H9 (cell line): ENCODE data around the gene PPL. TPM values are rescaled to one million over a fixed set of nuclear protein-coding genes. Genes with fewer than 3 reads are reported as not detected.

Experiments
- DNase-seq: peaks from one replicate; pipeline ENCODE4 v3.0.0-alpha.2; 2017
- H2AFZ ChIP-seq: one replicate; pipeline ENCODE4 v1.6.1; 2013; ENCODE audit warnings: mild to moderate bottlenecking, low read length, control low read depth, moderate library complexity
- H2AK5ac ChIP-seq: 2 replicates; pipeline ENCODE4 v1.6.1; 2013; ENCODE audit warnings: low read length, control low read depth, mixed read lengths; ENCODE audit not compliant: insufficient read length
- H2BK120ac ChIP-seq: one replicate; pipeline ENCODE4 v1.6.1; 2013; ENCODE audit warnings: low read depth, mild to moderate bottlenecking, low read length, control low read depth, inconsistent platforms; ENCODE audit not compliant: poor library complexity, severe bottlenecking
- H2BK12ac ChIP-seq: 2 replicates; pipeline ENCODE4 v1.6.1; 2013; ENCODE audit warnings: low read length, control low read depth, mixed read lengths, low read depth; ENCODE audit not compliant: insufficient read length
- H2BK15ac ChIP-seq: 2 replicates; pipeline ENCODE4 v1.6.1; 2013; ENCODE audit warnings: low read depth, low read length, control low read depth
- H2BK20ac ChIP-seq: one replicate; pipeline ENCODE4 v1.6.1; 2013; ENCODE audit warnings: low read depth, mild to moderate bottlenecking, low read length, control low read depth, inconsistent platforms; ENCODE audit not compliant: poor library complexity, severe bottlenecking
- H2BK5ac ChIP-seq: 2 replicates; pipeline ENCODE4 v1.6.1; 2013; ENCODE audit warnings: low read length, control low read depth, mixed read lengths; ENCODE audit not compliant: insufficient read length
- H3K14ac ChIP-seq: 2 replicates; pipeline ENCODE4 v1.6.1; 2013; ENCODE audit warnings: low read length, control low read depth; ENCODE audit not compliant: insufficient read depth
- H3K18ac ChIP-seq: 2 replicates; pipeline ENCODE4 v1.6.1; 2013; ENCODE audit warnings: low read depth, mild to moderate bottlenecking, mixed read lengths, low read length, control low read depth; ENCODE audit not compliant: insufficient read length
- H3K23ac ChIP-seq: 2 replicates; pipeline ENCODE4 v1.6.1; 2013; ENCODE audit warnings: low read length, control low read depth, mixed read lengths, low read depth; ENCODE audit not compliant: insufficient read length
- H3K23me2 ChIP-seq: 2 replicates; pipeline ENCODE4 v1.6.1; 2013; ENCODE audit warnings: low read depth, mild to moderate bottlenecking, mixed read lengths, low read length, control low read depth; ENCODE audit not compliant: insufficient read length, poor library complexity, severe bottlenecking
- H3K27ac ChIP-seq: 2 replicates; pipeline ENCODE4 v1.5.1; 2013; ENCODE audit warnings: low read length, control low read depth, mixed read lengths, low read depth; ENCODE audit not compliant: insufficient read length
- H3K27me3 ChIP-seq: 2 replicates; pipeline ENCODE4 v1.6.1; 2013; ENCODE audit warnings: low read length, control low read depth, inconsistent platforms; ENCODE audit not compliant: insufficient read depth
- H3K4ac ChIP-seq: 2 replicates; pipeline ENCODE4 v1.6.1; 2013; ENCODE audit warnings: low read depth, mild to moderate bottlenecking, control low read depth, inconsistent platforms, low read length, moderate library complexity
- H3K4me1 ChIP-seq: 2 replicates; pipeline ENCODE4 v1.6.1; 2013; ENCODE audit warnings: low read length, control low read depth, inconsistent platforms; ENCODE audit not compliant: insufficient read depth
- H3K4me2 ChIP-seq: 2 replicates; pipeline ENCODE4 v1.6.1; 2013; ENCODE audit warnings: low read length, control low read depth, mixed read lengths; ENCODE audit not compliant: insufficient read length, insufficient read depth
- H3K56ac ChIP-seq: 2 replicates; pipeline ENCODE4 v1.6.1; 2013; ENCODE audit warnings: low read depth, mild to moderate bottlenecking, mixed read lengths, low read length, control low read depth; ENCODE audit not compliant: insufficient read length
- H3K79me1 ChIP-seq: 2 replicates; pipeline ENCODE4 v1.6.1; 2013; ENCODE audit warnings: low read depth, mild to moderate bottlenecking, moderate library complexity, low read length, control low read depth, inconsistent platforms; ENCODE audit not compliant: insufficient read depth, poor library complexity, severe bottlenecking
- H3K79me2 ChIP-seq: 2 replicates; pipeline ENCODE4 v1.6.1; 2013; ENCODE audit warnings: low read length, control low read depth, inconsistent platforms; ENCODE audit not compliant: insufficient read depth
- H3K9ac ChIP-seq: 2 replicates; pipeline ENCODE4 v1.6.1; 2013; ENCODE audit warnings: low read length, control low read depth, mixed read lengths; ENCODE audit not compliant: insufficient read length; ENCODE audit errors: extremely low read depth
- H3K9me3 ChIP-seq: one replicate; pipeline ENCODE4 v1.6.1; 2013; ENCODE audit warnings: low read depth, low read length, inconsistent platforms; ENCODE audit not compliant: control insufficient read depth
- H3T11ph ChIP-seq: one replicate; pipeline ENCODE4 v1.6.1; 2013; ENCODE audit warnings: mild to moderate bottlenecking, low read length, control low read depth, inconsistent platforms
- H4K20me1 ChIP-seq: one replicate; pipeline ENCODE4 v1.6.1; 2013; ENCODE audit not compliant: control insufficient read depth, insufficient read length, insufficient read depth
- H4K5ac ChIP-seq: 2 replicates; pipeline ENCODE4 v1.6.1; 2013; ENCODE audit warnings: low read depth, mild to moderate bottlenecking, mixed read lengths, low read length, control low read depth; ENCODE audit not compliant: insufficient read length
- H4K8ac ChIP-seq: replicated peaks from 2 replicates; pipeline ENCODE4 v1.6.1; 2013; ENCODE audit warnings: low read length, control low read depth, mixed read lengths, low read depth; ENCODE audit not compliant: insufficient read length
- H4K91ac ChIP-seq: 2 replicates; pipeline ENCODE4 v1.6.1; 2013; ENCODE audit warnings: low read depth, mild to moderate bottlenecking, moderate library complexity, mixed read lengths, low read length, control low read depth; ENCODE audit not compliant: insufficient read length
- H3K27ac Mint-ChIP-seq, 3 experiments: 2 replicates in 2 of 3; 3 replicates in 1 of 3; pipeline ENCODE4 v1.8.0; 2020 to 2021; ENCODE audit warnings: mixed read lengths in 3 of 3, mild to moderate bottlenecking in 1 of 3, moderate library complexity in 1 of 3
- H3K27me3 Mint-ChIP-seq: 2 replicates; pipeline ENCODE4 v1.8.0; 2021; ENCODE audit warnings: low read depth, mild to moderate bottlenecking, moderate library complexity, mixed read lengths
- H3K36me3 Mint-ChIP-seq, 3 experiments: 2 replicates in 2 of 3; 3 replicates in 1 of 3; pipeline ENCODE4 v1.8.0; 2020 to 2021; ENCODE audit warnings: low read depth in 3 of 3, mixed read lengths in 3 of 3; ENCODE audit not compliant: insufficient read depth in 1 of 3
- H3K4me1 Mint-ChIP-seq, 2 experiments: 2 replicates each; pipeline ENCODE4 v1.8.0; 2020; ENCODE audit warnings: mixed read lengths in 2 of 2
- H3K4me3 Mint-ChIP-seq, 2 experiments: 2 replicates in 1 of 2; 3 replicates in 1 of 2; pipeline ENCODE4 v1.8.0; 2020 to 2021; ENCODE audit warnings: mild to moderate bottlenecking in 2 of 2, mixed read lengths in 2 of 2, moderate library complexity in 1 of 2
- H3K9me3 Mint-ChIP-seq, 2 experiments: 2 replicates in 1 of 2; 3 replicates in 1 of 2; pipeline ENCODE4 v1.8.0; 2020; ENCODE audit warnings: mild to moderate bottlenecking in 2 of 2, mixed read lengths in 2 of 2, moderate library complexity in 1 of 2
- WGBS: extraction: QIAGEN DNeasy Blood & Tissue Kit; methylation state at CpG from one replicate; pipeline ENCODE4 v1.1.7; 2013; ENCODE audit warnings: missing lambda C conversion rate, low lambda C conversion rate, mixed read lengths; ENCODE audit not compliant: insufficient read length; ENCODE audit errors: extremely low coverage; 5-methylcytosine and 5-hydroxymethylcytosine counted together
- total RNA-seq: library from RNA; stranded (reverse); gene quantifications from 2 replicates; pipeline ENCODE4 v1.2.1, GENCODE V29; 2021
- TF ChIP-seq, protein P1 (sequence below): fragments of 200-600 bp; sonication (generic); conservative IDR thresholded peaks from 3 replicates; pipeline ENCODE4 v1.8.0; 2021; ENCODE audit warnings: antibody characterized with exemption, mild to moderate bottlenecking

PPL gene
- total RNA-seq, 1 experiment from 2014 or later: 29.2 TPM

GRCh38 chr16:4899474-4899846 is 37.5 kb downstream of the PPL start:
- Histone ChIP-seq H3T11ph (no peak overlapping the region), H3K9ac (no peak overlapping the region), H4K5ac (no peak overlapping the region), H3K79me2 (no peaks in the 10 kb centered on the region), H3K23ac (no peak overlapping the region), H3K4ac (no peak overlapping the region), H2BK20ac (no peak overlapping the region), H2AFZ (no peak overlapping the region), H3K56ac (no peak overlapping the region), H2AK5ac (no peak overlapping the region), H4K20me1 (no peaks in the 10 kb centered on the region), H3K27ac (no peak overlapping the region), H3K4me2 (no peak overlapping the region), H3K23me2 (no peaks in the 10 kb centered on the region), H3K4me1 (no peaks in the 10 kb centered on the region), H2BK15ac (no peak overlapping the region), H4K8ac (no peak overlapping the region), H3K79me1 (no peaks in the 10 kb centered on the region), H3K14ac (no peak overlapping the region), H3K9me3 (no peaks in the 10 kb centered on the region), H2BK12ac (no peak overlapping the region), H2BK120ac (no peak overlapping the region), H3K27me3 (no peaks in the 10 kb centered on the region), H2BK5ac (no peak overlapping the region), H4K91ac (no peak overlapping the region), H3K18ac (no peak overlapping the region)
- DNase-seq: no peak
- no peaks in the 10 kb centered on the region for H3K4me1 Mint-ChIP-seq
- no CpG with 5 or more reads among the region's 6 CpGs for WGBS
- H3K4me3 Mint-ChIP-seq: no peak overlapping the region
- H3K36me3 Mint-ChIP-seq: peaks cover 8 to 65% (median 48%) of the 10 kb centered on the region in 3 experiments
- H3K27ac Mint-ChIP-seq: no peak overlapping the region; a peak in 1 of 7 replicates
- peaks cover 3 to 6% of the 10 kb centered on the region in 2 experiments; a peak in 2 of 5 replicates for H3K9me3 Mint-ChIP-seq
- H3K27me3 Mint-ChIP-seq: peaks cover 1% of the 10 kb centered on the region; the same call in 1 of the 2 replicates
- TF ChIP-seq, protein P1, sequence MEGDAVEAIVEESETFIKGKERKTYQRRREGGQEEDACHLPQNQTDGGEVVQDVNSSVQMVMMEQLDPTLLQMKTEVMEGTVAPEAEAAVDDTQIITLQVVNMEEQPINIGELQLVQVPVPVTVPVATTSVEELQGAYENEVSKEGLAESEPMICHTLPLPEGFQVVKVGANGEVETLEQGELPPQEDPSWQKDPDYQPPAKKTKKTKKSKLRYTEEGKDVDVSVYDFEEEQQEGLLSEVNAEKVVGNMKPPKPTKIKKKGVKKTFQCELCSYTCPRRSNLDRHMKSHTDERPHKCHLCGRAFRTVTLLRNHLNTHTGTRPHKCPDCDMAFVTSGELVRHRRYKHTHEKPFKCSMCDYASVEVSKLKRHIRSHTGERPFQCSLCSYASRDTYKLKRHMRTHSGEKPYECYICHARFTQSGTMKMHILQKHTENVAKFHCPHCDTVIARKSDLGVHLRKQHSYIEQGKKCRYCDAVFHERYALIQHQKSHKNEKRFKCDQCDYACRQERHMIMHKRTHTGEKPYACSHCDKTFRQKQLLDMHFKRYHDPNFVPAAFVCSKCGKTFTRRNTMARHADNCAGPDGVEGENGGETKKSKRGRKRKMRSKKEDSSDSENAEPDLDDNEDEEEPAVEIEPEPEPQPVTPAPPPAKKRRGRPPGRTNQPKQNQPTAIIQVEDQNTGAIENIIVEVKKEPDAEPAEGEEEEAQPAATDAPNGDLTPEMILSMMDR: no peak
